ENCODE results near the gene TENT5D.
"Not testable (repeated sequence)": the region's sequence is repeated elsewhere in the genome, so short reads cannot be mapped to it uniquely, and the experiment has no call there.

Gene TENT5D

GRCh38 chrX:80420147-80420546, at the start of gene TENT5D:
Gene TENT5D, plus strand, starts transcription at chrX:80420447. Its CDS starts 22,093 bp downstream, at chrX:80442540.
- no peak for DNase-seq (ENCODE audit: low read depth)

- not testable (repeated sequence) for DNase-seq (ENCODE audit: low read depth)
These were observed 34.6 kb upstream of the TENT5D start for GRCh38 chrX:80385651-80386050.

- DNase-seq (ENCODE audit: low read depth) = no peak
These were observed 32.0 kb upstream of the TENT5D start for GRCh38 chrX:80388206-80388605.

GRCh38 chrX:80412042-80412441, 8.2 kb upstream of the TENT5D start:
- DNase-seq (ENCODE audit: low read depth) = no peak

GRCh38 chrX:80423000-80423399, 2.8 kb downstream of the TENT5D start:
- DNase-seq (ENCODE audit: low read depth) = no peak

GRCh38 chrX:80423744-80424143, 3.5 kb downstream of the TENT5D start:
- no peak for DNase-seq (ENCODE audit: low read depth)

- no peak for DNase-seq (ENCODE audit: low read depth)
These were observed 10.7 kb downstream of the TENT5D start for GRCh38 chrX:80430826-80431504.

- no peak for DNase-seq (ENCODE audit: low read depth)
These were observed 11.2 kb downstream of the TENT5D start for GRCh38 chrX:80431505-80431832.

GRCh38 chrX:80432441-80432840, 12.2 kb downstream of the TENT5D start:
- no peak for DNase-seq (ENCODE audit: low read depth)

GRCh38 chrX:80432863-80433262, 12.6 kb downstream of the TENT5D start:
- DNase-seq (ENCODE audit: low read depth) = no peak

- DNase-seq (ENCODE audit: low read depth) = not testable (repeated sequence)
These were observed 47.9 kb downstream of the TENT5D start for GRCh38 chrX:80468166-80468565.

GRCh38 chrX:80471582-80471981, 51.3 kb downstream of the TENT5D start:
- DNase-seq (ENCODE audit: low read depth) = no peak

- DNase-seq (ENCODE audit: low read depth) = no peak
These were observed 65.3 kb downstream of the TENT5D start for GRCh38 chrX:80485543-80485942.

GRCh38 chrX:80486299-80486698, 66.1 kb downstream of the TENT5D start:
- DNase-seq (ENCODE audit: low read depth) = no peak

- no peak for DNase-seq (ENCODE audit: low read depth)
These were observed 68.9 kb downstream of the TENT5D start for GRCh38 chrX:80489166-80489565.
